NK-92 (cell line): ENCODE data around the gene CAMK2N2.
"Not testable (repeated sequence)": the region's sequence is repeated elsewhere in the genome, so short reads cannot be mapped to it uniquely, and the experiment has no call there.

Experiments used
- DNase-seq: peaks from one replicate; lab custom pipeline; 2025; ENCODE audit not compliant: unreplicated experiment; lab: John Stamatoyannopoulos, UW

CAMK2N2 gene

GRCh38 chr3:184275381-184275701 is 14.0 kb upstream of the CAMK2N2 start:
- no peak for DNase-seq

- no peak for DNase-seq
Measured at GRCh38 chr3:184272269-184272668, 10.9 kb upstream of the CAMK2N2 start.

GRCh38 chr3:184267249-184267648 is 5.9 kb upstream of the CAMK2N2 start:
- DNase-seq, result not testable (repeated sequence)

- DNase-seq, result no peak
Measured at GRCh38 chr3:184262764-184263179, 1.4 kb upstream of the CAMK2N2 start.

GRCh38 chr3:184261854-184262763 is 756 bp upstream of the CAMK2N2 start:
- DNase-seq, result no peak

- DNase-seq, result no peak
Measured at GRCh38 chr3:184260724-184261269, 556 bp downstream of the CAMK2N2 start.

GRCh38 chr3:184259878-184260723 is 1.3 kb downstream of the CAMK2N2 start:
- no peak for DNase-seq

GRCh38 chr3:184259396-184259877 is 1.9 kb downstream of the CAMK2N2 start:
- no peak for DNase-seq

GRCh38 chr3:184258926-184259325 is 2.4 kb downstream of the CAMK2N2 start:
- DNase-seq, result no peak

- DNase-seq, result no peak
Measured at GRCh38 chr3:184257083-184257915, 4.1 kb downstream of the CAMK2N2 start.

- DNase-seq, result no peak
Measured at GRCh38 chr3:184255291-184256039, 5.9 kb downstream of the CAMK2N2 start.

- DNase-seq, result peak; percentile 42
Measured at GRCh38 chr3:184250167-184250828, 11.1 kb downstream of the CAMK2N2 start.

GRCh38 chr3:184249412-184250166 is 11.8 kb downstream of the CAMK2N2 start, which contains the start of gene EEF1AKMT4:
EEF1AKMT4 (plus strand) TSS chr3:184249672; CDS start chr3:184249695, 23 bp downstream.
- DNase-seq, result peak; percentile 75

- DNase-seq, result peak; percentile 22
Measured at GRCh38 chr3:184248454-184249411, 12.6 kb downstream of the CAMK2N2 start, which contains the start of gene ALG3. ALG3 (minus strand) TSS chr3:184248962; CDS start chr3:184248940, 22 bp downstream.

- no peak for DNase-seq
Measured at GRCh38 chr3:184242297-184242685, 19.1 kb downstream of the CAMK2N2 start.

GRCh38 chr3:184241447-184242296 is 19.7 kb downstream of the CAMK2N2 start:
- no peak for DNase-seq

- DNase-seq, result no peak
Measured at GRCh38 chr3:184241141-184241446, 20.3 kb downstream of the CAMK2N2 start.
